ENCODE data around the gene CEP68. TPM values are rescaled to one million over a fixed set of nuclear protein-coding genes. Genes with fewer than 3 reads are reported as not detected.

Gene CEP68
- total RNA-seq, 1 donor from 2014 or later, result 38.3 TPM

GRCh38 chr2:65079017-65079416 lies 22.8 kb downstream of the CEP68 start:
- H3K4me3 Mint-ChIP-seq (ENCODE audit: unreplicated experiment), result no peak overlapping the region
- no peaks in the 10 kb centered on the region for H3K36me3 Mint-ChIP-seq (ENCODE audit: unreplicated experiment)
- peaks cover 4% of the 10 kb centered on the region for H3K4me1 Mint-ChIP-seq (ENCODE audit: low read depth, unreplicated experiment)
- H3K27me3 Mint-ChIP-seq (ENCODE audit: unreplicated experiment), result peaks cover 10% of the 10 kb centered on the region
- DNase-seq, result no peak
- no peak overlapping the region for H3K27ac Mint-ChIP-seq (ENCODE audit: unreplicated experiment)
- H3K9me3 Mint-ChIP-seq (ENCODE audit: unreplicated experiment), result peaks cover 12% of the 10 kb centered on the region
- TF ChIP-seq CTCF (IDR thresholded peaks at IDR 0.05; ENCODE audit: partially characterized antibody, unreplicated experiment), result no peak

GRCh38 chr2:65081232-65081685 lies 25.0 kb downstream of the CEP68 start:
- H3K27me3 Mint-ChIP-seq (ENCODE audit: unreplicated experiment), result peaks cover 10% of the 10 kb centered on the region
- peak overlapping the region; percentile 39 for H3K27ac Mint-ChIP-seq (ENCODE audit: unreplicated experiment)
- peaks cover 12% of the 10 kb centered on the region for H3K9me3 Mint-ChIP-seq (ENCODE audit: unreplicated experiment)
- H3K4me1 Mint-ChIP-seq (ENCODE audit: low read depth, unreplicated experiment), result peaks cover 2% of the 10 kb centered on the region
- no peaks in the 10 kb centered on the region for H3K36me3 Mint-ChIP-seq (ENCODE audit: unreplicated experiment)
- no peak for TF ChIP-seq CTCF (IDR thresholded peaks at IDR 0.05; ENCODE audit: partially characterized antibody, unreplicated experiment)
- DNase-seq, result no peak
- H3K4me3 Mint-ChIP-seq (ENCODE audit: unreplicated experiment), result no peak overlapping the region

GRCh38 chr2:65085148-65085547 lies 28.9 kb downstream of the CEP68 start:
- no peak overlapping the region for H3K4me3 Mint-ChIP-seq (ENCODE audit: unreplicated experiment)
- H3K27me3 Mint-ChIP-seq (ENCODE audit: unreplicated experiment), result peaks cover 12% of the 10 kb centered on the region
- no peaks in the 10 kb centered on the region for H3K36me3 Mint-ChIP-seq (ENCODE audit: unreplicated experiment)

GRCh38 chr2:65092791-65093190 lies 36.6 kb downstream of the CEP68 start:
- Mint-ChIP-seq H3K27me3 (ENCODE audit: unreplicated experiment) (peaks cover 2% of the 10 kb centered on the region), H3K9me3 (ENCODE audit: unreplicated experiment) (peaks cover 3% of the 10 kb centered on the region), H3K4me1 (ENCODE audit: low read depth, unreplicated experiment) (peaks cover 8% of the 10 kb centered on the region), H3K27ac (ENCODE audit: unreplicated experiment) (no peak overlapping the region), H3K4me3 (ENCODE audit: unreplicated experiment) (no peak overlapping the region), H3K36me3 (ENCODE audit: unreplicated experiment) (peaks cover 5% of the 10 kb centered on the region)
- no peak for DNase-seq
- no peak for TF ChIP-seq CTCF (IDR thresholded peaks at IDR 0.05; ENCODE audit: partially characterized antibody, unreplicated experiment)

More at GRCh38 chr2:65085148-65085547, 28.9 kb downstream of the CEP68 start:
- TF ChIP-seq CTCF (IDR thresholded peaks at IDR 0.05; ENCODE audit: partially characterized antibody, unreplicated experiment), result no peak
- DNase-seq, result no peak
- peaks cover 8% of the 10 kb centered on the region for H3K4me1 Mint-ChIP-seq (ENCODE audit: low read depth, unreplicated experiment)
- no peak overlapping the region for H3K27ac Mint-ChIP-seq (ENCODE audit: unreplicated experiment)
- H3K9me3 Mint-ChIP-seq (ENCODE audit: unreplicated experiment), result peaks cover 12% of the 10 kb centered on the region

- peaks cover 5% of the 10 kb centered on the region for H3K36me3 Mint-ChIP-seq (ENCODE audit: unreplicated experiment)
- no peak overlapping the region for H3K27ac Mint-ChIP-seq (ENCODE audit: unreplicated experiment)
- no peak overlapping the region for H3K4me3 Mint-ChIP-seq (ENCODE audit: unreplicated experiment)
- peaks cover 8% of the 10 kb centered on the region for H3K4me1 Mint-ChIP-seq (ENCODE audit: low read depth, unreplicated experiment)
- TF ChIP-seq CTCF (IDR thresholded peaks at IDR 0.05; ENCODE audit: partially characterized antibody, unreplicated experiment), result no peak
- H3K27me3 Mint-ChIP-seq (ENCODE audit: unreplicated experiment), result no peaks in the 10 kb centered on the region
- H3K9me3 Mint-ChIP-seq (ENCODE audit: unreplicated experiment), result peaks cover 2% of the 10 kb centered on the region
- no peak for DNase-seq
Observed at GRCh38 chr2:65093211-65093610, 37.0 kb downstream of the CEP68 start.

Data from glutamatergic neuron (in vitro differentiated cells).